Nucleus accumbens (tissue), 56 donors: ENCODE data around the gene ZNF836.
A peak's percentile ranks its signal among the peaks of the same experiment; 100 is the strongest.

Experiments used
- DNase-seq, 56 donors: peaks; one replicate each; lab custom pipeline; 2025; lab: John Stamatoyannopoulos, UW

The ZNF836 gene

DNA sequence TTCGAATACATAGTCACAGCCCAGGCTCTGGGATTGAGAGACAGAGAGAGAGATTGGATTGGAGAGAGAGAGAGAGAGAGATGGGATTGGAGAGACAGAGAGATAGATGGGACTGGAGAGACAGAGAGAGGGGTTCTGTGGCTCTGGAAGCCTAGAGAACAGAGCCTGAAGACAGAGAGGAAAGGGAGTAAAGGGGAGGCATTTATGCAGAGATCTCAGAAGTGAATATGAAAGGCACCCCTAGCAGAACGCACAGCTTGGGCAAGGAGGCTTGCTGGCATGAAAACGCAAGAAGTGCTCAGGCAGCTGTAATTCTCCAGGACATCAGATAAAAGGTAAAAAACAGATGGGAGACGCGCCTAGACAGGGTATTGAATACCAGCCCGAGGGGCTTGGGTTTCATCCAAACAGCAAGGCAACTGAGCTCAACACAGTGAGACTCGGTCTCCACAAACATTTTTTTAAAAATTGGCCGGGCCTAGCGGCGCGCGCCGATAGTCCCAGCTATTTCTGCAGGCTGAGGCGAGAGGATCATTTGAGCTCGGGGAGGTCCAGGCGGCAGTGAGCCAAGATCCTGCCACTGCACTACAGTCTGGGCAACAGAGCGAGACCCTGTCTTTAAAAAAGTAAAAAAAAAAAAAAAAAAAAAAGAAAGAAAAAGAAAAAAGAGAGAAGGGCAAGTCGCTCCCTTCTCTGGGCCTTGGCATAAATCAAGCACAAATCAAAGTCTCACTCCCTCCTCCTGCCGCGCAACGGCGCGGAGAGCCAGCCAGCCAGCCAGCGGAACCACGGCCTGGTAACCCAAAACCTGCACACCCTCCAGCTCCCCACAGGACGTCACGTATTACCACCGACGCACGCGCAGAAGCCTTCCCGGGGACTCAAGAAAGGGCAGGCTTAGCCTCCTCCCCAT, 17.7 kb upstream of the ZNF836 start:
- peak in 37 of 56 donors; percentile 19 to 97 (median 59) for DNase-seq

- DNase-seq, result no peak
Measured at GRCh38 chr19:52187407-52187806, 16.0 kb upstream of the ZNF836 start.

DNA sequence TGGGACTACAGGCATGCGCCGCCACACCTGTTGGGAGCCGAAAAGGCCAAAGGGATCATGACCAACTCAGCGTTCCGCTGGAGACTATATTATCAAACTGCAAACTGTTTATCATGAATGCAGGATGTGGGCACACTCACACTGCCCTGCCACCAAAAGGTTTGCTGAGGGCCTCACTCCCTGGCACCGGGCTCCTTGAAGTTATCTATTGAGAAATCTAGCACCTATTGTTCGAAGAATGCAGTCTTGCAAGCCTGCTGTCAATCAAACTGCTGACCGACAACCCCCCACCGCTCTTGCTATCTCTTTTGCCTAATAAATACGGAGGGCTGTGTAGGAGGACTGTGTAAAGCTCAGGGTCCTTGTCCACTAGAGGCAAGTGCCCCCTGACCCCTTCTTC, 5.2 kb upstream of the ZNF836 start:
- no peak for DNase-seq

DNA sequence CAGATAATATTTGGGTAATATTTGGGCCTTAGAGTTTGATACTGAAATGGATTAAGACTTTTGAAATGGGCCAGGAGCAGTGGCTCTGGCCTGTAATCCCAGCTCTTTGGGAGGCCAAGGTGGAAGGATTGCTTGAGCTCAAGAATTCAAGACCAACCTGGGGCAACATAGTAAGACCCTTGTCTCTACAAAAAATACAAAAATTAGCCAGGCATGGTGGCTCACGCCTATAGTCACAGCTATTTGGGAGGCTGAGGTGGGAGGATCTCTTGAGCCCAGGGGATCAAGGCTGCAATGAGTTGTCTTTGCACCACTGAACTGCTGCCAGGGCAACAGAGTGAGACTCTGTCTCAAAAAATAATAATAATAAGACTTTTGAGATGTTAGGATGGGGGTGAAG, 926 bp upstream of the ZNF836 start:
- DNase-seq, result no peak

DNA sequence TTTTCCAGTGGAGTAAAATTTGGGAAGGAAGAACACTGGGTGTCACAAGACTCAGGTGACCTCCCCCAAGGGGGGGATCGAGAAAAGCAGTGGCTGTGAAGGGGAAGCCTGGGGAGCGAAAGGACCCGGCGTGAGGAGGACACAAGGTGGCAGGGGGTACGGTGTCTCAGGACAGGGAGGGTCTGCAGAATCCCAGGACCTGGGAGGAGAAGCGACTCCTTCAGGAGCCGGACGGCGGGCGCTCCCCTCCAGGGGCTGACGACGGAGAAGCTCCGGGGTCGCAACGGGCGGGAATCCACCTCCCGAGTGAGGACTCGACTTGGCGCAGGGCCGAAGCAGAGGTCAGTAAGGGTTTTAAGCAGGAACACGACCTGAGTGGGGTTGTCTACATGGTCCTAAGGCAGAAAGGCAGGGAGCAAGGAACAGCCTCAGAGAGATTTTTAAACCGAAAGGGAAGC, 529 bp downstream of the ZNF836 start:
- peak in 18 of 56 donors; percentile 6 to 45 (median 26) for DNase-seq

- DNase-seq, result peak in 2 of 56 donors; percentile 0 to 7
Measured at GRCh38 chr19:52170304-52170703, 1.1 kb downstream of the ZNF836 start.

DNA sequence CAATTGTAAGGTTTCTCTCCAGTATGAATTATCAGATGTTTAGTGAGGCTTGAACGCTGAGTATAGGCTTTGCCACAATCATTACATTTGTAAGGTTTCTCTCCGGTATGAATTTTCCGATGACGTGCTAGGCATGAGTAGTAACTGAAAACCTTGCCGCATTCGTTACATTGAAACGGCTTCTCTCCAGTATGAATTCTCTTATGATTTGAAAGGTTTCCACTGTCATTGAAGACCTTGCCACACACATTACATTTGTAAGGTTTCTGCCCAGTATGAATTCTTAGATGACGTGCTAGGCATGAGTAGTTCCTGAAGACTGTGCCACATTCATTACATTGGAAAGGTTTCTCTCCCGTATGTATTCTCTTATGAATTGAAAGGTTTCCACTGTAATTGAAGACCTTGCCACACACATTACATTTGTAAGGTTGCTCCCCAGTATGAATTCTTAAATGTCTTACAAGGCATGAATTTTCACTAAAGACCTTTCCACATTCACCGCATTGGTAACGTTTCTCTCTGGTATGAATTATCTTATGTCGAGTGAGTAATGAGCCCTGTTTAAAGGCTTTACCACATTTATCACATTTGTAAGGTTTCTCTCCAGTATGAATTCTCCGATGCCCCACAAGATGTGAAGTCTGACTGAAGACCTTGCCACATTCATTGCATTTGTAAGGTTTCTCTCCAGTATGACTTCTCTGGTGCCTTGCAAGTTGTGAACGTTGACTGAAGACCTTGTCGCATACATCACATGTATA, 15.6 kb downstream of the ZNF836 start:
- DNase-seq, result no peak

- DNase-seq, result no peak
Measured at GRCh38 chr19:52148256-52148655, 23.2 kb downstream of the ZNF836 start.

DNA sequence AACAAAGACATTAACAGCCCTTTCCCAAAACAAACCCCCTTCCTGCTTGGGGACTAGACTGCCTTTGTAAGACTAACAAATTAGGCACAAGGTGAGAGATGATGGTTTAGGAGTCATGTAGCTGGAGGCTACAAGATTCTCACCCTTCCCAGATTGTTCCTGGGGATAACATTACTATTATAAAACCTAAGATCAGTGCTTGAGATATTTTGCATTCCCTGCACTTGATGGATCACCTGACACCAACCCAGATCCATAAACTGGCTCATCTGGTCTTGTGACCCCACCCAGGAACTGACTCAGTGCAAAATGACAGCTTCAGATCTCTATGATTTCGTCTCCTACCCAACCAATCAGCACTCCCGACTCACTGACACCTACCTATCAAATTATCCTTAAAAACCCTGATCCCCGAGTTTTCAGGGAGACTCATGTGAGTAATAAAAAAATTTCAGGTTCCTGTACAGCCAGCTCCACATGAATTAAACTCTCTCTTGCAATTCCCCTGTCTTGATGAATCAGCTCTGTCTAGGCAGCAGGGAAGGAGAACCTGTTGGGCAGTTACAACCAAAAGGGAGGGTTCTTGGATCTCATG, 29.3 kb downstream of the ZNF836 start:
- no peak for DNase-seq

- DNase-seq, result no peak
Measured at GRCh38 chr19:52141203-52141602, 30.2 kb downstream of the ZNF836 start.

DNA sequence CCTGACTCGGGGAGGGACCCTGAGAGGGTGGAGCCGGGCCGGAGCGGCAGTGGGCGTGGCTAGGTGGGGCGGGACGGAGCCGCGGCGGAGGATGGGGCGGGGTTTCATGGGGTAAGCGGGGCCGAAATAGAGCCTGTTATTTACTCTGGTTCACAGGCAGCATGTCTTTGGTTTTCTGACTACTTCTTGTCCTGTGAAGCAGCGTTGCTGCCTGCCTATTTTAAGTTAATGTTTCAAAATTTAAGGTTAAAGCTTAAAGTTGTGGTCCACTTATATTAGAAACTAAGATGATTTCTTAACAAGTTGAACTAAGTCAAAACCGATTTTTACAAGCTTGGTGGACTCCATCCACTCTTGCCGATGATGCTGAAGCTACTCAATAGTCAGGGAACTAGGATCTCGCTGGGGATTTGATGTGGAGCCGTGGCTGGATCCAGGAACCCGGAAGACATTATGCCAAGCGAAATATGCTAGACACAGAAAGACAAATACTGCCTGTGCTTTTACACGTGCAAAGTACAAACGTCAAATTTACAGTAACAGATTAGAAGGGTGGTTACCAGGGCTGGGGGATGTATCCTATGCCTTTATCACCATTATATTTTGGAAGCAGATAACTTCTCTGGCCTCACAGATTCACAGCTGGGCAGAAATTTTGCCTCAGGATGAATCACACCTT, 31.2 kb downstream of the ZNF836 start:
- DNase-seq, result peak in 8 of 56 donors; percentile 9 to 97 (median 50)

GRCh38 chr19:52139252-52140031, 32.0 kb downstream of the ZNF836 start, which contains the start of gene ZNF616:
TSS of gene ZNF616 (minus strand) at chr19:52139938. CDS start at chr19:52130512, 9,426 bp downstream.
- DNase-seq, result peak in 55 of 56 donors; percentile 49 to 98 (median 93)

GRCh38 chr19:52138983-52139251, 32.5 kb downstream of the ZNF836 start:
- DNase-seq, result peak in 1 of 56 donors; percentile 18

DNA sequence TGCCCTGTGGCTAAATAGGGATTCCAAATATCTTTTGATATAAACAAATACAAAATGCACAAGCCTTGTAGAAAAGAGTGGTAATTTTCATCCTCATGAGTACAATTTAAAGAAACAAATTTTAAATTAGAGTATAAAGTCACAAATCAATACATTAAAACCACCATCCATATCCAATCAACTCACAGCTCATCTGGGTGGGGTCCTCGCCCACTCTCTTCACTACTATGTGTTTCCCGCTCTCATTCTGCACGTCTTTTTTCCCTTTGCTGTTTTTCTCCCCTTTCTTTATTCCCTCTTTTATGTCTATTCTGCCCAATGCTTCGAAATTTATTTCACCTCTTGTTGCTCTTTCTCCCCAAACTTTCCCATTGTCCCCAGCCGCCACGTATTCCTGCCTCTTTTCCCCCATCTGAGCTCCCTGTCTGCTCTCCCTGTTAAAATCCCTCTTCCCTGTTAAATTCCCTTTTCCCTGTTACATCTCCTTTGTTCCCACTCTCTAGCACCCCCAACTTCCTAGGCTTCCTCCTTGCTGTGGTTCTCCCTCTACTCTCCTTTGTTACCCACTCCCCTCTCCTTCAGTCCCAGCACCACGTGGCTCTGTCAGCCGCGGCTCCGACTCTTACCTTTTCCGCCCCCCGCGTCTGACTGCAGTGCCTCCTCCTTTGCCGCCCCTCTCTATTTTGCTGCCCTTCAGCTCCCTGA, 33.0 kb downstream of the ZNF836 start:
- DNase-seq, result peak in 29 of 56 donors; percentile 0 to 36 (median 10)

GRCh38 chr19:52120286-52120685, 51.1 kb downstream of the ZNF836 start:
- no peak for DNase-seq

GRCh38 chr19:52115526-52116053, 55.8 kb downstream of the ZNF836 start:
- no peak for DNase-seq

- no peak for DNase-seq
Measured at GRCh38 chr19:52114691-52115090, 56.7 kb downstream of the ZNF836 start.

GRCh38 chr19:52112624-52113023, 58.8 kb downstream of the ZNF836 start:
- DNase-seq, result no peak

- no peak for DNase-seq
Measured at GRCh38 chr19:52110780-52111179, 60.6 kb downstream of the ZNF836 start.
